ENCODE measurements around the gene RNF183.

RNF183 gene

DNA sequence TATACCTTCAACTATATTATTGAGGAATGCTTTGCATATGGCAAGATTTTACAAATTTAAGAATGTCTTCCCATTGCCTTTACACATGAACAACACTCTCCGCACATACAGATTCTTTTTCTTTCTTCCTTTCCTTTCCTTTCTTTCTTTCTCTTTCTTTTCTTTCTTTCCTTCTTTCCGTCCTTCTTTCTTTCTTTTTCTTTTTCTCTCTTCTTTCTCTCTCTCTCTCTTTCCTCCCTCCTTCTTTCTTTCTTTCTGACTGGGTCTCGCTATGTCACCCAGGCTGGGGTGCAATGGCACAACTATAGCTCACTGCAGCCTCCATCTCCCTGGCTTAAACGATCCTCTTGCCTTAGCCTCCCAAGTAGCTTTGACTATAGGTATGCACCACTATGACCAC is 23.1 kb upstream of the RNF183 start:
- H3F3A ChIP-seq (ENCODE audit: insufficient read depth): no peaks in the 10 kb centered on the region
- H3K9me3 ChIP-seq (ENCODE audit: insufficient read depth, low read length): no peaks in the 10 kb centered on the region
- no peaks in the 10 kb centered on the region for H3K9me2 ChIP-seq (replicated peaks; ENCODE audit: insufficient read depth, low read length)
- H3K27ac ChIP-seq (ENCODE audit: low read depth, low read length): no peak overlapping the region
- TF ChIP-seq EZH2phosphoT487 (conservative IDR thresholded peaks at IDR 0.05; ENCODE audit: low read length): no peak
- TF ChIP-seq CTCF (IDR thresholded peaks at IDR 0.05; ENCODE audit: insufficient read depth, low read length, poor library complexity, severe bottlenecking): no peak
- no peaks in the 10 kb centered on the region for H3K27me3 ChIP-seq (ENCODE audit: low read length)
- H3K36me3 ChIP-seq (ENCODE audit: low read length): no peaks in the 10 kb centered on the region
- H4K20me1 ChIP-seq (ENCODE audit: low read depth, low read length): no peaks in the 10 kb centered on the region
- no peak overlapping the region for H2AFZ ChIP-seq (ENCODE audit: low read depth, low read length, severe bottlenecking)
- no peak overlapping the region for H3K4me3 ChIP-seq (ENCODE audit: insufficient read depth, low read length, poor library complexity, severe bottlenecking)
- no peaks in the 10 kb centered on the region for H3K79me2 ChIP-seq (ENCODE audit: insufficient read depth, low read length)
- no peak overlapping the region for H3K9ac ChIP-seq (ENCODE audit: low read length)
- H3K4me2 ChIP-seq (ENCODE audit: low read depth, low read length, poor library complexity, severe bottlenecking): no peak overlapping the region

DNA sequence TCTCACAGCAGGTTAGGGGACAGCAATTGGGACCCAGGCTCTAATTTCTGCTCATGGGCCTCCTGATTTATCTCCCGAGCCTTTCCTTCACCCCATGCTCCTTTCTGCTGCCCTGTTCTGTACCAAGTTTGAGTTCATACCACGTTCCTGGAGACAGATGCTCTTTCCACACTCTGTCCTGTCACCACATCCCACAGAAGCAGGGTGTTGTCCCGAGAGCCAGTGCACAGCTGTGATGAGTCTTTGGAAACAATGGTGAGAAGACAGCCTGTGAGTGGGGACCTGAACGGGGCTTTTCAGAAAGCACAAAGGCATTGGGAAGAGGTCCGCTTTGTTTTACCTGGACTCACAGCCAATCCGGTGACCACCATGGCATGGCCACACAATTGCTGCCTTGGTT is 19.5 kb upstream of the RNF183 start:
- TF ChIP-seq EZH2phosphoT487 (conservative IDR thresholded peaks at IDR 0.05; ENCODE audit: low read length) (no peak), CTCF (IDR thresholded peaks at IDR 0.05; ENCODE audit: insufficient read depth, low read length, poor library complexity, severe bottlenecking) (no peak)
- Histone ChIP-seq H3K79me2 (ENCODE audit: insufficient read depth, low read length) (no peaks in the 10 kb centered on the region), H3F3A (ENCODE audit: insufficient read depth) (no peaks in the 10 kb centered on the region), H4K20me1 (ENCODE audit: low read depth, low read length) (no peaks in the 10 kb centered on the region), H2AFZ (ENCODE audit: low read depth, low read length, severe bottlenecking) (no peak overlapping the region), H3K4me3 (ENCODE audit: insufficient read depth, low read length, poor library complexity, severe bottlenecking) (no peak overlapping the region), H3K9me2 (replicated peaks; ENCODE audit: insufficient read depth, low read length) (no peaks in the 10 kb centered on the region), H3K9ac (ENCODE audit: low read length) (no peak overlapping the region), H3K27ac (ENCODE audit: low read depth, low read length) (no peak overlapping the region), H3K9me3 (ENCODE audit: insufficient read depth, low read length) (no peaks in the 10 kb centered on the region), H3K4me2 (ENCODE audit: low read depth, low read length, poor library complexity, severe bottlenecking) (no peak overlapping the region), H3K27me3 (ENCODE audit: low read length) (no peaks in the 10 kb centered on the region), H3K36me3 (ENCODE audit: low read length) (no peaks in the 10 kb centered on the region)

DNA sequence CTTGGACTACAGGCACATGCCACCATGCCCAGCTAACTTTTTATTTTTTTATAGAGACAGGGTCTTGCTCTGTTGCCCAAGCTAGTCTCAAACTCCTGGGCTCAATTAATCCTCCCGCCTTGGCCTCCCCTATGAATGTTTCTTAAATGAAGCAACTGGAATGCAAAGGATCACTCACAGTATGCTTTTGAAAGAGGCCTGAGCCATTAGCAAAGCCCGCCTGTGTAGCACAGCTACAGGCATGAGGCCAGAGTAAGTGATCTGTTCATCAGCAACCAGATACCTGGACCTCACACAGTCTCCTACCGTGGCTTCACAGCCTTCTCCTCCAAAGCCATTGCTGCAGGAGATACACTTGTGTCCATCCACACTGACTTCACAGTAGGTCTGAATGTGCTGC is 16.9 kb upstream of the RNF183 start:
- TF ChIP-seq CTCF (IDR thresholded peaks at IDR 0.05; ENCODE audit: insufficient read depth, low read length, poor library complexity, severe bottlenecking): no peak
- TF ChIP-seq EZH2phosphoT487 (conservative IDR thresholded peaks at IDR 0.05; ENCODE audit: low read length): no peak
- Histone ChIP-seq H3K9ac (ENCODE audit: low read length) (no peak overlapping the region), H3K4me3 (ENCODE audit: insufficient read depth, low read length, poor library complexity, severe bottlenecking) (no peak overlapping the region), H3K9me3 (ENCODE audit: insufficient read depth, low read length) (no peaks in the 10 kb centered on the region), H3F3A (ENCODE audit: insufficient read depth) (no peaks in the 10 kb centered on the region), H3K79me2 (ENCODE audit: insufficient read depth, low read length) (no peaks in the 10 kb centered on the region), H4K20me1 (ENCODE audit: low read depth, low read length) (no peaks in the 10 kb centered on the region), H3K27me3 (ENCODE audit: low read length) (no peaks in the 10 kb centered on the region), H2AFZ (ENCODE audit: low read depth, low read length, severe bottlenecking) (no peak overlapping the region), H3K36me3 (ENCODE audit: low read length) (no peaks in the 10 kb centered on the region), H3K9me2 (replicated peaks; ENCODE audit: insufficient read depth, low read length) (no peaks in the 10 kb centered on the region), H3K4me2 (ENCODE audit: low read depth, low read length, poor library complexity, severe bottlenecking) (no peak overlapping the region), H3K27ac (ENCODE audit: low read depth, low read length) (no peak overlapping the region)

- no peaks in the 10 kb centered on the region for H3K9me2 ChIP-seq (replicated peaks; ENCODE audit: insufficient read depth, low read length)
- no peak for TF ChIP-seq EZH2phosphoT487 (conservative IDR thresholded peaks at IDR 0.05; ENCODE audit: low read length)
- TF ChIP-seq CTCF (IDR thresholded peaks at IDR 0.05; ENCODE audit: insufficient read depth, low read length, poor library complexity, severe bottlenecking): no peak
- no peak overlapping the region for H3K4me3 ChIP-seq (ENCODE audit: insufficient read depth, low read length, poor library complexity, severe bottlenecking)
- no peaks in the 10 kb centered on the region for H3K27me3 ChIP-seq (ENCODE audit: low read length)
- H4K20me1 ChIP-seq (ENCODE audit: low read depth, low read length): no peaks in the 10 kb centered on the region
- H3K9me3 ChIP-seq (ENCODE audit: insufficient read depth, low read length): no peaks in the 10 kb centered on the region
- no peak overlapping the region for H3K9ac ChIP-seq (ENCODE audit: low read length)
- no peak overlapping the region for H3K27ac ChIP-seq (ENCODE audit: low read depth, low read length)
- H3K4me2 ChIP-seq (ENCODE audit: low read depth, low read length, poor library complexity, severe bottlenecking): no peak overlapping the region
- H3F3A ChIP-seq (ENCODE audit: insufficient read depth): no peaks in the 10 kb centered on the region
- H3K79me2 ChIP-seq (ENCODE audit: insufficient read depth, low read length): no peaks in the 10 kb centered on the region
- no peaks in the 10 kb centered on the region for H3K36me3 ChIP-seq (ENCODE audit: low read length)
- H2AFZ ChIP-seq (ENCODE audit: low read depth, low read length, severe bottlenecking): no peak overlapping the region
Measured at GRCh38 chr9:113319054-113319453, 15.9 kb upstream of the RNF183 start.
